Measurements from ENCODE around the gene ZSCAN12. TPM values are rescaled to one million over a fixed set of nuclear protein-coding genes. Genes with fewer than 3 reads are reported as not detected.

The ZSCAN12 gene
- total RNA-seq, 1 experiment from 2014 or later: 6.0 TPM

Other genes with a start within 250 kb of the ZSCAN12 start
- 12.3 and 13.9 TPM in 2 replicates for gene ZSCAN9, start 174.5 kb downstream of the ZSCAN12 start, total RNA-seq (2014; rRNA removed; shearing (Covaris generic))
- gene ZKSCAN4, start 147.5 kb downstream of the ZSCAN12 start, total RNA-seq (2014; rRNA removed; shearing (Covaris generic)): 3.1 and 3.8 TPM in 2 replicates
- gene NKAPL, start 140.4 kb downstream of the ZSCAN12 start, total RNA-seq (2014; rRNA removed; shearing (Covaris generic)): not detected in 2 replicates
- gene ZSCAN26, start 132.6 kb downstream of the ZSCAN12 start, total RNA-seq (2014; rRNA removed; shearing (Covaris generic)): 13.6 and 14.1 TPM in 2 replicates
- gene PGBD1, start 118.2 kb downstream of the ZSCAN12 start, total RNA-seq (2014; rRNA removed; shearing (Covaris generic)): 6.3 and 6.7 TPM in 2 replicates
- gene ZSCAN31, start 63.6 kb downstream of the ZSCAN12 start, total RNA-seq (2014; rRNA removed; shearing (Covaris generic)): 182 and 210 TPM in 2 replicates
- 3.7 and 4.1 TPM in 2 replicates for gene ZKSCAN3, start 49.8 kb downstream of the ZSCAN12 start, total RNA-seq (2014; rRNA removed; shearing (Covaris generic))
- 0.64 and 2.4 TPM in 2 replicates for gene ZSCAN23, start 43.7 kb upstream of the ZSCAN12 start, total RNA-seq (2014; rRNA removed; shearing (Covaris generic))
- gene GPX6, start 116.0 kb upstream of the ZSCAN12 start, total RNA-seq (2014; rRNA removed; shearing (Covaris generic)): not detected in 2 replicates
- gene GPX5, start 126.1 kb upstream of the ZSCAN12 start, total RNA-seq (2014; rRNA removed; shearing (Covaris generic)): not detected in 2 replicates

Data from H4 (cell line).